ENCODE results near the gene AGFG2.

The AGFG2 gene

DNA sequence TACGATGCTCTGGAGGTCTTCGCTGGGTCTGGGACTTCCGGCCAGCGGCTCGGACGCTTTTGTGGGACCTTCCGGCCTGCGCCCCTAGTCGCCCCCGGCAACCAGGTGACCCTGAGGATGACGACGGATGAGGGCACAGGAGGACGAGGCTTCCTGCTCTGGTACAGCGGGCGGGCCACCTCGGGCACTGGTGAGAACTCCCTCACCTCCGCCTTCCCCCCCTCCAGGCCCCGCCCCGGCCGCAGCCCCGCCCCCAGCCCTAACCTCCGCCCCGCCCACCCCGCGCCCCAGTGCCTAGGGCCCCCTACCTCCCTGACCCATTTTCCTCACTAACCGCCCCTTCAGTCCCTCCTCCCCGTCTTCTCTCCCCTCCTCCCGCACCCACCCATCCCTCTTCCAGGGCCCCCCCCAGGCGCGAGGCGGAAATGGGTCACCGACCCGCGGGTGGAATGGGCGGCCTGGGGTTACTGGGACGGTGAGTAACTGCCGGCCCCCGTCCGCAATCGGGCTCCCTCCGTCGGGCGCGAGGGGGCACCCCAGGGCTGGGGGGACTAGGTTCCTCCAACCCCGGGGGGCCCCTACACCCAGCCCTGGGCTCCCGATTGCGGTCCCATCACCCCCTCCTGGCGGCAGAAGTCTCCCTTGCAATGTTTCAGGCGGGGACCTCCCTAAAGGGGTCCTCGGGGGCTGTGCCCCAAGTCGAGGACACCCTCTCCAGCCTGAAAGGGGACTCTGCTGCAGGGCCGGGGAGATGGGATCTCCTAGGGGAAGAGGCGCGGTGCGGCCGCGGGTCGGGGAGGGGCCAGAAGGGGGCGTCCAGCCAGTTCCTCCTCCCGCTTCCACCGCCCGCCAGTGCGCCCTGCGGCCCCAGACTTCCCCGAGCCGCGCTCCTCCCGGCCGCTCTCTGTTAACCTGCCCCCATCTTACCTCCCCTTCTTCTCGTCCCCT, 65.3 kb downstream of the AGFG2 start (continued):
- TF ChIP-seq ZNF600 (tag by site-specific recombination; IDR thresholded peaks at IDR 0.05) (no peak; the same call in 1 of the 2 replicates), ZNF391 (tag by site-specific recombination; IDR thresholded peaks at IDR 0.05; ENCODE audit: borderline replicate concordance, low read depth) (0 out of 2 replicates have a peak, but pooled peaks have one; percentile 36), ZBTB49 (tag by site-specific recombination; IDR thresholded peaks at IDR 0.05; ENCODE audit: low read depth) (no peak), KLF8 (tag by site-specific recombination; IDR thresholded peaks at IDR 0.05) (peak; percentile 27; the same call in 1 of the 2 replicates), ZBTB10 (tag by site-specific recombination; IDR thresholded peaks at IDR 0.05) (peak; percentile 92), ZNF221 (tag by site-specific recombination; IDR thresholded peaks at IDR 0.05; ENCODE audit: borderline replicate concordance) (no peak), REPIN1 (tag by site-specific recombination; IDR thresholded peaks at IDR 0.05; ENCODE audit: low read depth) (no peak), ZSCAN4 (tag by site-specific recombination; IDR thresholded peaks at IDR 0.05) (no peak), ZNF214 (tag by site-specific recombination; IDR thresholded peaks at IDR 0.05; ENCODE audit: borderline replicate concordance) (no peak), ZNF837 (tag by site-specific recombination; IDR thresholded peaks at IDR 0.05) (no peak), BCL11B (tag by site-specific recombination; IDR thresholded peaks at IDR 0.05; ENCODE audit: low read depth) (peak; percentile 67; the same call in 1 of the 2 replicates), EGR2 (tag by site-specific recombination; IDR thresholded peaks at IDR 0.05; ENCODE audit: low read depth) (peak; percentile 73), INSM2 (tag by site-specific recombination; IDR thresholded peaks at IDR 0.05) (no peak), ZNF621 (tag by site-specific recombination; IDR thresholded peaks at IDR 0.05) (no peak), ZNF341 (tag by site-specific recombination; IDR thresholded peaks at IDR 0.05; ENCODE audit: low read depth) (peak; percentile 71), ZNF544 (tag by site-specific recombination; IDR thresholded peaks at IDR 0.05) (no peak), GLIS1 (tag by site-specific recombination; IDR thresholded peaks at IDR 0.05) (peak; percentile 84), PRDM1 (tag by site-specific recombination; IDR thresholded peaks at IDR 0.05) (no peak), ZNF24 (tag by site-specific recombination; IDR thresholded peaks at IDR 0.05) (0 out of 2 replicates have a peak, but pooled peaks have one; percentile 21)
- TF ChIP-seq, protein P1, sequence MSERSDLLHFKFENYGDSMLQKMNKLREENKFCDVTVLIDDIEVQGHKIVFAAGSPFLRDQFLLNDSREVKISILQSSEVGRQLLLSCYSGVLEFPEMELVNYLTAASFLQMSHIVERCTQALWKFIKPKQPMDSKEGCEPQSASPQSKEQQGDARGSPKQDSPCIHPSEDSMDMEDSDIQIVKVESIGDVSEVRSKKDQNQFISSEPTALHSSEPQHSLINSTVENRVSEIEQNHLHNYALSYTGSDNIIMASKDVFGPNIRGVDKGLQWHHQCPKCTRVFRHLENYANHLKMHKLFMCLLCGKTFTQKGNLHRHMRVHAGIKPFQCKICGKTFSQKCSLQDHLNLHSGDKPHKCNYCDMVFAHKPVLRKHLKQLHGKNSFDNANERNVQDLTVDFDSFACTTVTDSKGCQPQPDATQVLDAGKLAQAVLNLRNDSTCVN (tag by site-specific recombination; optimal IDR thresholded peaks at IDR 0.05): peak; percentile 37
- TF ChIP-seq, protein P2, sequence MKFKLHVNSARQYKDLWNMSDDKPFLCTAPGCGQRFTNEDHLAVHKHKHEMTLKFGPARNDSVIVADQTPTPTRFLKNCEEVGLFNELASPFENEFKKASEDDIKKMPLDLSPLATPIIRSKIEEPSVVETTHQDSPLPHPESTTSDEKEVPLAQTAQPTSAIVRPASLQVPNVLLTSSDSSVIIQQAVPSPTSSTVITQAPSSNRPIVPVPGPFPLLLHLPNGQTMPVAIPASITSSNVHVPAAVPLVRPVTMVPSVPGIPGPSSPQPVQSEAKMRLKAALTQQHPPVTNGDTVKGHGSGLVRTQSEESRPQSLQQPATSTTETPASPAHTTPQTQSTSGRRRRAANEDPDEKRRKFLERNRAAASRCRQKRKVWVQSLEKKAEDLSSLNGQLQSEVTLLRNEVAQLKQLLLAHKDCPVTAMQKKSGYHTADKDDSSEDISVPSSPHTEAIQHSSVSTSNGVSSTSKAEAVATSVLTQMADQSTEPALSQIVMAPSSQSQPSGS (tag by site-specific recombination; IDR thresholded peaks at IDR 0.05; ENCODE audit: low read depth): no peak
- TF ChIP-seq, protein P3, sequence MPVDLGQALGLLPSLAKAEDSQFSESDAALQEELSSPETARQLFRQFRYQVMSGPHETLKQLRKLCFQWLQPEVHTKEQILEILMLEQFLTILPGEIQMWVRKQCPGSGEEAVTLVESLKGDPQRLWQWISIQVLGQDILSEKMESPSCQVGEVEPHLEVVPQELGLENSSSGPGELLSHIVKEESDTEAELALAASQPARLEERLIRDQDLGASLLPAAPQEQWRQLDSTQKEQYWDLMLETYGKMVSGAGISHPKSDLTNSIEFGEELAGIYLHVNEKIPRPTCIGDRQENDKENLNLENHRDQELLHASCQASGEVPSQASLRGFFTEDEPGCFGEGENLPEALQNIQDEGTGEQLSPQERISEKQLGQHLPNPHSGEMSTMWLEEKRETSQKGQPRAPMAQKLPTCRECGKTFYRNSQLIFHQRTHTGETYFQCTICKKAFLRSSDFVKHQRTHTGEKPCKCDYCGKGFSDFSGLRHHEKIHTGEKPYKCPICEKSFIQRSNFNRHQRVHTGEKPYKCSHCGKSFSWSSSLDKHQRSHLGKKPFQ (tag by site-specific recombination; IDR thresholded peaks at IDR 0.05): peak; percentile 75
- TF ChIP-seq, protein P4, sequence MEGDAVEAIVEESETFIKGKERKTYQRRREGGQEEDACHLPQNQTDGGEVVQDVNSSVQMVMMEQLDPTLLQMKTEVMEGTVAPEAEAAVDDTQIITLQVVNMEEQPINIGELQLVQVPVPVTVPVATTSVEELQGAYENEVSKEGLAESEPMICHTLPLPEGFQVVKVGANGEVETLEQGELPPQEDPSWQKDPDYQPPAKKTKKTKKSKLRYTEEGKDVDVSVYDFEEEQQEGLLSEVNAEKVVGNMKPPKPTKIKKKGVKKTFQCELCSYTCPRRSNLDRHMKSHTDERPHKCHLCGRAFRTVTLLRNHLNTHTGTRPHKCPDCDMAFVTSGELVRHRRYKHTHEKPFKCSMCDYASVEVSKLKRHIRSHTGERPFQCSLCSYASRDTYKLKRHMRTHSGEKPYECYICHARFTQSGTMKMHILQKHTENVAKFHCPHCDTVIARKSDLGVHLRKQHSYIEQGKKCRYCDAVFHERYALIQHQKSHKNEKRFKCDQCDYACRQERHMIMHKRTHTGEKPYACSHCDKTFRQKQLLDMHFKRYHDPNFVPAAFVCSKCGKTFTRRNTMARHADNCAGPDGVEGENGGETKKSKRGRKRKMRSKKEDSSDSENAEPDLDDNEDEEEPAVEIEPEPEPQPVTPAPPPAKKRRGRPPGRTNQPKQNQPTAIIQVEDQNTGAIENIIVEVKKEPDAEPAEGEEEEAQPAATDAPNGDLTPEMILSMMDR (tag by site-specific recombination; IDR thresholded peaks at IDR 0.05): peak; percentile 97
